ENCODE measurements around the gene UCK2.

Gene UCK2

DNA sequence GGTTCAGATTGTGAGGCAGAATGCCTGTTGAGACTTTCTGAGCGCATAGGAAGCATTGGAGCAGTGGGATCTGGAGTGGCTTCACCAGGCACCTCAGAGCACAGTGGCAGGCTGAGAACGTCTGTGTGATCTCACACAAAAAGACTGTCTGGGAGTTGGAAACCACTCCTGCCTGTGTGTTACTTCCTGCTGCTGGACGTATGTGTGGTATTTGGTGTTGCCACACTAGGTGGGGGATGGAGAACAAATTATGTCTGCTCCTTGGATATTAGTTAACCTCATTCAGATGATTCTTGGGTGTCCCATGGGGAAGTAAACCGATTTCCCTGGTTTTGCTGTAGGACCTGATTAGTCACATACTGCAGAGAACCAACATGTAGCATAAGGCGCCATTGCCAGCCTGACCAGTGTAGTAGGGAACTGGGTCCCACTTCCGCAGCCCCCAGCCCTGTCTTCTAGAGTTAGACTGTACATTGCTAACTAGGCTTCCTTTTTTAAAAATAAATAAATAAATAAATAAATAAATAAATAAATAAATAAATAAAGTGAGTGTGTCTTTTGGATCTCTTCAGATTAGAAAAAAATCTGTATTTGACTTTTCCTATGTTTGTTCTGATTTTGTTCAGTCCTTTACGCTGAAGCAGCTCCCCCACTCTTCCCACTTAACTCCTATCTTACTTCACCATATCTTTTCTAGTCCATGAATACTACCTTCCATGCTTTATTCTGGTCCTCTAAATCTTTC lies 26.9 kb downstream of the UCK2 start:
- no peaks in the 10 kb centered on the region for H3K36me3 Mint-ChIP-seq

GRCh38 chr1:165855010-165855838 lies 27.8 kb downstream of the UCK2 start:
- Mint-ChIP-seq H3K4me1 (peaks cover 53% of the 10 kb centered on the region), H3K4me3 (no peak overlapping the region), H3K9me3 (no peaks in the 10 kb centered on the region), H3K27me3 (no peaks in the 10 kb centered on the region), H3K36me3 (no peaks in the 10 kb centered on the region), H3K27ac (no peak overlapping the region)
- DNase-seq (ENCODE audit: low spot score in 2 of 2): no peak
- no peak for ATAC-seq (ENCODE audit: low read depth)

More for the DNA sequence above, 26.9 kb downstream of the UCK2 start:
- no peaks in the 10 kb centered on the region for H3K27me3 Mint-ChIP-seq
- no peak for ATAC-seq (ENCODE audit: low read depth)
- H3K4me1 Mint-ChIP-seq: peaks cover 48% of the 10 kb centered on the region
- DNase-seq (ENCODE audit: low spot score in 2 of 2): no peak
- no peaks in the 10 kb centered on the region for H3K9me3 Mint-ChIP-seq
- H3K4me3 Mint-ChIP-seq: no peak overlapping the region
- no peak overlapping the region for H3K27ac Mint-ChIP-seq

DNA sequence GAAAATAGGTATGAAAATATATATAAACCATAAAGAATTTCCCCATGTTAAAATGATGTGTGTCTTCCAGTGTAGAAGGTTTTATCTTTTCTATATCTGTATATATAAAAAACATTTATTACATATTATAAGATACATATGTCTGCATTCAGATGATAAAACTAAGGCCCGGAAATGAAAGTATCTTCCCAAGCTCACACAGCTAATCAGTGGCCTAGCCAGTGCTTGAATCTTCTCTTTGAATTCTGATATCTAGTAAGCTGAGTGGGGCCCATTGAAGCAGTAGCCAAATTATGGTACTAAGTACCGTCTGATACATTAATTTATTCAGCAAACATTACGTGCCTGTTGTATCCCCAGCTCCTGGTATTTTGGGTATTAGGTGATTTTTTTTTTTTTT lies 28.6 kb downstream of the UCK2 start:
- Mint-ChIP-seq H3K9me3 (no peaks in the 10 kb centered on the region), H3K27me3 (no peaks in the 10 kb centered on the region), H3K4me3 (no peak overlapping the region), H3K36me3 (no peaks in the 10 kb centered on the region), H3K27ac (no peak overlapping the region), H3K4me1 (peaks cover 52% of the 10 kb centered on the region)
- ATAC-seq (ENCODE audit: low read depth) (no peak), DNase-seq (ENCODE audit: low spot score in 2 of 2) (no peak)

GRCh38 chr1:165856606-165857005 lies 29.2 kb downstream of the UCK2 start:
- no peak overlapping the region for H3K4me3 Mint-ChIP-seq
- H3K9me3 Mint-ChIP-seq: no peaks in the 10 kb centered on the region
- H3K27ac Mint-ChIP-seq: peak overlapping the region; percentile 69
- no peaks in the 10 kb centered on the region for H3K36me3 Mint-ChIP-seq
- DNase-seq (ENCODE audit: low spot score in 2 of 2) (no peak), ATAC-seq (ENCODE audit: low read depth) (no peak)
- H3K27me3 Mint-ChIP-seq: no peaks in the 10 kb centered on the region
- H3K4me1 Mint-ChIP-seq: peaks cover 47% of the 10 kb centered on the region

GRCh38 chr1:165857046-165857801 lies 29.8 kb downstream of the UCK2 start:
- H3K36me3 Mint-ChIP-seq: peaks cover 2% of the 10 kb centered on the region
- H3K4me3 Mint-ChIP-seq: no peak overlapping the region
- no peak for ATAC-seq (ENCODE audit: low read depth)
- no peaks in the 10 kb centered on the region for H3K9me3 Mint-ChIP-seq
- H3K27me3 Mint-ChIP-seq: no peaks in the 10 kb centered on the region
- peak overlapping the region; percentile 69 for H3K27ac Mint-ChIP-seq
- no peak for DNase-seq (ENCODE audit: low spot score in 2 of 2)
- peaks cover 47% of the 10 kb centered on the region for H3K4me1 Mint-ChIP-seq

GRCh38 chr1:165858364-165858823 lies 31.0 kb downstream of the UCK2 start:
- Mint-ChIP-seq H3K27ac (no peak overlapping the region), H3K9me3 (no peaks in the 10 kb centered on the region), H3K4me3 (no peak overlapping the region), H3K27me3 (no peaks in the 10 kb centered on the region), H3K36me3 (peaks cover 2% of the 10 kb centered on the region), H3K4me1 (peaks cover 43% of the 10 kb centered on the region)
- no peak for DNase-seq (ENCODE audit: low spot score in 2 of 2)
- ATAC-seq (ENCODE audit: low read depth): no peak

DNA sequence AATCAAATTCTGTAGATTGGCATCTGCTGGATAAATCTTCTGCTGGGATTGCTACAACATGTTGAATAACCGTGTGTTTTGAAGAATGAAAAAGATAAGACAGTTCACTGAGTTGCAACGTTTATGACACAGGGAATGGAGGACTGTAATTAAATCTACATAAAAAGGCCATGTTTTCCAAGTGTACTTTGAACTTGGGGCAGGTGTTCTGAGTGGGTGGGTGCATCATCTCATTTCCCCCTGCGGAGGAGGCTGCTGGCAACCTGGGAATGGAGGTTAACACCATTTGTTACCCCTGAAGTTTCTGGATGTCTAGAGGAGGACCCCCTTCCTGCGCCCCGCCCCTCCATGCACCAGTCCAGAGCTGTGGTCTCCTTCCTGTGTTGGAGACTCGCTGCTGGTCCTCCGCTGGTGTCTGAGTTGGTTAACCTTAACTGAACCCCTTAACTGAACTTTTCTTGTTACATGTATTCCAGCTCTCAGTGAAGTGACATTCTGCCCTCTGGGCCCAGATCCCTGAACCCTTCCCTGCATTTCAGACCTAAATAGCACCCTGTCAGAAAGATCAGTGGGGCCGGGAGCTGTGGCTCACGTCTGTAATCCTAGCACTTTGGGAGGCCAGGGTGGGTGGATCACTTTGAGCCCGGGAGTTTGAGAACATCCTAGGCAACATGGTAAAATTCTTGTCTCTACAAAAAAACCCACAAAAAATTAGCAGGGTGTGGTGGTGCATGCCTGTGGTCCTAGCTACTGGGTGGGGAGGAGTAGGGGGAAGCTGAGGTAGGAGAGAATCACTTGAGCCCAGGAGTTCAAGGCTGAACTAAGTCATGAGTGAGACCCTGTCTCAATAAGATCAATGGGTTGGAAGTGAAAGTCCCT lies 31.8 kb downstream of the UCK2 start:
- Mint-ChIP-seq H3K9me3 (no peaks in the 10 kb centered on the region), H3K27ac (no peak overlapping the region), H3K4me3 (no peak overlapping the region), H3K36me3 (peaks cover 2% of the 10 kb centered on the region), H3K27me3 (no peaks in the 10 kb centered on the region), H3K4me1 (peaks cover 35% of the 10 kb centered on the region)
- ATAC-seq (ENCODE audit: low read depth) (no peak), DNase-seq (ENCODE audit: low spot score in 2 of 2) (no peak)

- Mint-ChIP-seq H3K36me3 (peaks cover 2% of the 10 kb centered on the region), H3K4me1 (peaks cover 30% of the 10 kb centered on the region), H3K9me3 (no peaks in the 10 kb centered on the region), H3K27ac (no peak overlapping the region), H3K4me3 (no peak overlapping the region), H3K27me3 (no peaks in the 10 kb centered on the region)
- no peak for DNase-seq (ENCODE audit: low spot score in 2 of 2)
- no peak for ATAC-seq (ENCODE audit: low read depth)
Measured at GRCh38 chr1:165860065-165860464, 32.7 kb downstream of the UCK2 start.

- ATAC-seq (ENCODE audit: low read depth): no peak
- no peak overlapping the region for H3K4me3 Mint-ChIP-seq
- no peaks in the 10 kb centered on the region for H3K9me3 Mint-ChIP-seq
- no peaks in the 10 kb centered on the region for H3K27me3 Mint-ChIP-seq
- DNase-seq (ENCODE audit: low spot score in 2 of 2): no peak
- peaks cover 25% of the 10 kb centered on the region for H3K4me1 Mint-ChIP-seq
- peaks cover 2% of the 10 kb centered on the region for H3K36me3 Mint-ChIP-seq
- H3K27ac Mint-ChIP-seq: peak overlapping the region; percentile 5
Measured at GRCh38 chr1:165861911-165862310, 34.5 kb downstream of the UCK2 start.

DNA sequence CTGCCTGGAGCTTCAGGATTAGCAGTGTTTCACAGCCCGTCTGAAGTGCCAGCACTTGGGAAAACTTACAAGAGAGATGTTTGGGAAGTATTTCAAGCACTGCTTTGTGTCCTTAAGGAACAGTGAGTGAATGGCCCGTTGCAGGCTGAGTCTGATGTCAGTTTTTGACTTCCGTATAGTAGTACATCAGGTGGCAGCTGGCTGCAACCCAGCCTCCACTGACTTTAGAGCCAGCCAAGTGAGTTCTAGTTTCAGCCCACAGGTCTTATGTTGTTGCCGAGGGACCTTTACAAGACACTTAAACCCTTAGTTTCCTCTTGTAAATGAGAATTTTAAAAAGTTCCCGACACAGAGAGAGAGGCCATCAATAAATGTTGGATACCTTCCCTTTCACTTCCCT lies 35.0 kb downstream of the UCK2 start:
- H3K36me3 Mint-ChIP-seq: peaks cover 2% of the 10 kb centered on the region
- H3K4me1 Mint-ChIP-seq: peaks cover 22% of the 10 kb centered on the region
- no peak overlapping the region for H3K4me3 Mint-ChIP-seq
- no peak for DNase-seq (ENCODE audit: low spot score in 2 of 2)
- peak; percentile 19 for ATAC-seq (ENCODE audit: low read depth)
- H3K27me3 Mint-ChIP-seq: no peaks in the 10 kb centered on the region
- H3K27ac Mint-ChIP-seq: peak overlapping the region; percentile 5
- no peaks in the 10 kb centered on the region for H3K9me3 Mint-ChIP-seq

DNA sequence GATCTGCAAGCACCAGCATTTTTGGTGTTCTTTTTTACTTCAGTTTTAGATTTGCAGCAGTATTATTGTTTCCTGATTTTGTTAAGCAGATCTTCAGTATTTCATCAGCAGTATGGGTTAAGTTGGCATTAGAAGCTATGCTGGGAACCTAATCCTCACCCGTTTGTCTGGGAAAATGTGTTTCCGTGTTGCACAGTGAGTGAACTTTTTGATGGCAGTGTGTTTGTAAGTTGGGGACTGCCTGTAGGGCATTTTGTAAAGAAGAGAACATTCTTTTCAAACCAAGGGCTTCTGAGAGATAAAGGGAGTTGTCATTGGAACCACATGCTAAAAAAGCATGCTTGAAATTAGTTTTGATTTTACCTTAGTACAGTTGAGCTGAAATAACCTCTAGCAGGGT lies 35.9 kb downstream of the UCK2 start:
- H3K4me3 Mint-ChIP-seq: no peak overlapping the region
- DNase-seq (ENCODE audit: low spot score in 2 of 2): no peak
- no peaks in the 10 kb centered on the region for H3K9me3 Mint-ChIP-seq
- no peak for ATAC-seq (ENCODE audit: low read depth)
- H3K4me1 Mint-ChIP-seq: peaks cover 16% of the 10 kb centered on the region
- H3K36me3 Mint-ChIP-seq: peaks cover 2% of the 10 kb centered on the region
- H3K27me3 Mint-ChIP-seq: no peaks in the 10 kb centered on the region
- no peak overlapping the region for H3K27ac Mint-ChIP-seq

GRCh38 chr1:165865633-165866340 lies 38.4 kb downstream of the UCK2 start:
- H3K9me3 Mint-ChIP-seq: no peaks in the 10 kb centered on the region
- H3K27me3 Mint-ChIP-seq: no peaks in the 10 kb centered on the region
- ATAC-seq (ENCODE audit: low read depth) (no peak), DNase-seq (ENCODE audit: low spot score in 2 of 2) (no peak)
- peaks cover 2% of the 10 kb centered on the region for H3K36me3 Mint-ChIP-seq
- H3K4me1 Mint-ChIP-seq: peaks cover 9% of the 10 kb centered on the region
- H3K4me3 Mint-ChIP-seq: no peak overlapping the region
- no peak overlapping the region for H3K27ac Mint-ChIP-seq

DNA sequence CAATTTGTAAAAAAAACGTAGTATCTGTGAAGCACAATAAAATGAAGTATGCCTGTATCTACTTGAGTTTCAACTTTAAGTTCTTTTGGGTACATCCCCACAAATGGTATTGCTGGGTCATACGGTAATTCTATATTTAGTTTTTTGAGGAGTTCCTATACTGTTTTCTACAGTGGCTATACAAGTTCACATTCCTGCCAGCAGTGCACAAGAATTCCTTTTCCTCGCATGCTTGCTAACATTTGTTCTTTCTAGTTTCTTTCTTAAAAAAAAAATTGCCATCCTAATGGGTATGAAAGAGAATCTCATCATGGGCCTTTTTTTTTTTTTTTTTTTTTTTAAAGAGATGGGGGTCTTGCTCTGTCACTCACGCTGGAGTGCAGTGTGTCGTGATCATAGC lies 41.9 kb downstream of the UCK2 start:
- peaks cover 6% of the 10 kb centered on the region for H3K9me3 Mint-ChIP-seq
- peaks cover 15% of the 10 kb centered on the region for H3K4me1 Mint-ChIP-seq
- DNase-seq (ENCODE audit: low spot score in 2 of 2): no peak
- H3K36me3 Mint-ChIP-seq: peaks cover 3% of the 10 kb centered on the region
- ATAC-seq (ENCODE audit: low read depth): no peak
- no peaks in the 10 kb centered on the region for H3K27me3 Mint-ChIP-seq
- no peak overlapping the region for H3K4me3 Mint-ChIP-seq
- H3K27ac Mint-ChIP-seq: no peak overlapping the region
